Stimulated activated CD4-positive, alpha-beta T cell treated with anti-CD3 and anti-CD28 coated beads, TNF-alpha, amount 100 ng/mL, for 24 hours (primary cell): ENCODE results near the gene MAP7D3.
"Not testable (repeated sequence)": the region's sequence is repeated elsewhere in the genome, so short reads cannot be mapped to it uniquely, and the experiment has no call there.

Source experiments
- DNase-seq, 3 experiments: peaks; one replicate each; pipeline ENCODE4 v3.0.0-alpha.2; 2020; ENCODE audit warnings: low read depth in 3 of 3

Gene MAP7D3, protein sequence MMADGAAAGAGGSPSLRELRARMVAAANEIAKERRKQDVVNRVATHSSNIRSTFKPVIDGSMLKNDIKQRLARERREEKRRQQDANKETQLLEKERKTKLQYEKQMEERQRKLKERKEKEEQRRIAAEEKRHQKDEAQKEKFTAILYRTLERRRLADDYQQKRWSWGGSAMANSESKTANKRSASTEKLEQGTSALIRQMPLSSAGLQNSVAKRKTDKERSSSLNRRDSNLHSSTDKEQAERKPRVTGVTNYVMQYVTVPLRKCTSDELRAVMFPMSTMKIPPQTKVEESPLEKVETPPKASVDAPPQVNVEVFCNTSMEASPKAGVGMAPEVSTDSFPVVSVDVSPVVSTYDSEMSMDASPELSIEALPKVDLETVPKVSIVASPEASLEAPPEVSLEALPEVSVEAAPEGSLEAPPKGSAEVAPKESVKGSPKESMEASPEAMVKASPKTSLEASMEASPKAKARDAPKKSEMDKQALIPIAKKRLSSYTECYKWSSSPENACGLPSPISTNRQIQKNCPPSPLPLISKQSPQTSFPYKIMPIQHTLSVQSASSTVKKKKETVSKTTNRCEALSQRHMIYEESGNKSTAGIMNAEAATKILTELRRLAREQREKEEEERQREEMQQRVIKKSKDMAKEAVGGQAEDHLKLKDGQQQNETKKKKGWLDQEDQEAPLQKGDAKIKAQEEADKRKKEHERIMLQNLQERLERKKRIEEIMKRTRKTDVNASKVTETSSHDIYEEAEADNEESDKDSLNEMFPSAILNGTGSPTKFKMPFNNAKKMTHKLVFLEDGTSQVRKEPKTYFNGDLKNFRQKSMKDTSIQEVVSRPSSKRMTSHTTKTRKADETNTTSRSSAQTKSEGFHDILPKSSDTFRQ

DNA sequence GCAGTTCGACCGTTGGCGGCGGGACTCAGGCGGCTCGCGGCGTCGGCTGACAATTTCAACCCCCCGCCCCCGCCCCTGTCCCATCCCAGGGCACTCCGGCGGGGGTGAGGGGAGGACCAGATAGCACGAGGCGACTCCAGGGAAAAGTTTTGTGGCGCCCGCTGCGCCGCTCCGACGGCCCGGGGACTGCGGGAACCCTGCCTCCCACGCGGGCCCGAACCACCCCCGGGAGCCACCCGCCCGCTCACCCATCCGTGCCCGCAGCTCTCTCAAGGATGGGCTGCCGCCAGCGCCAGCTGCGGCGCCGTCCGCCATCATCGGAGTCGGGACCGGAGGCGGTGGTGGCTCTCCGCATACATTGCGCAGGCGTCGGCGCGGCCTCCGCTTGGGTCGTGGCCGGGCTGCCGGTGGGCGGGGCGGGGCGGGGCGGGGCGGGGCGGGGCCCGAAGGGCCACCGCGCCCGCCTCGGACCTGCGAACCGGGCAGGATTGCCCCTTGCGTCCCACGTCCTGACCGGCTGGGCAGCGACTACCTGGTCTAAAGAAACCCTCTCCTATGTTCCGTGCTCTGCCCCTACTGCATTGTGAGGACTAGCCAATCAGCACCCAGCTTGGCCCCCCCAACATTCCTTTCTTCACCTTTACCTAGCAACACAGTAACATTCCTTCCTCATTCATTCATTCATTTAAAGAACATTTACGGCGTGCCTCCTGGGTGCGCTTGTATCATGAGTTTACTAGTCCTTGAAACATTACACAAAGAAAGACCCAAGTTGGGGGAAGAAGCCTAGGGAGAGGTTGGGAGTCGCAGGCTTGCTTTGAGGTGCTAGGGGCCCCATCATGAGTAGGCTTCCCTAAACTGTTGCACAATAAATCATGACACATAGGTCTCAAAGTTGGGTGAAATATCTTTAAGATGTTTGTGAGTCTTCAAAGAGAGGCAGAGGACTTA lies at the start of gene MAP7D3:
Gene MAP7D3, minus strand, starts transcription at position 360 of the 951 bp plus-strand sequence. Its CDS starts 42 bp downstream, at position 318.
- DNase-seq, result peak; percentile 26 to 58 (median 40)

DNA sequence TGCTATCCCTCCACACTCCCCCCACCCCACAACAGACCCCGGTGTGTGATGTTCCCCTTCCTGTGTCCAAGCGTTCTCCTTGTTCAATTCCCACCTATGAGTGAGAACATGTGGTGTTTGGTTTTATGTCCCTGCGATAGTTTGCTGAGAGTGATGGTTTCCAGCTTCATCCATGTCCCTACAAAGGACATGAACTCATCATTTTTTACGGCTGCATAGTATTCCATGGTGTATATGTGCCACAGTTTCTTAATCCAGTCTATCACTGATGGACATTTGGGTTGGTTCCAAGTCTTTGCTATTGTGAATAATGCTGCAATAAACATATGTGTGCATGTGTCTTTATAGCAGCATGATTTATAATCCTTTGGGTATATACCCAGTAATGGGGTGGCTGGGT lies 49.5 kb upstream of the MAP7D3 start, which contains the start of gene ADGRG4:
Gene ADGRG4, plus strand, starts transcription at position 243 of the 400 bp plus-strand sequence. CDS start 7,815 bp downstream, outside the sequence.
- not testable (repeated sequence) for DNase-seq

DNA sequence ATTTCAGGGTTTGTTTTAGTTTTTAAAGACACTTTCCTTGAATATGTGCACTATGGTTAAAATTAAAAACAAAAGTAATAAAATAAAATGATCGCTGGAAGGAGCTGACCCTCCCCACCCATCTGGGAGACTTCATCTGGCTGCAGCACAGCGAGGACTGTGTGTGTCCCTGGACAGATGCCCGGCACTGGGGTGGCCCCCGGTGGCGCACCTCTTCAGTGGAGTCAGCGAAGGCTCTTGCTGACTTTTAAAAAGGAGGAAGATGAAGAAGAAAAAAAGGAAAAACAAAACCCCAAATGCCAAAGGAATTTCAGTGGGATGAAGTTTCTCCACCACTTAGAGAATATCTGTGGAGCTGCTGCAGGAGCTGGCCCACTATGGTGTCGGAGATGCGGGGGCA lies 44.2 kb upstream of the MAP7D3 start:
- no peak for DNase-seq

DNA sequence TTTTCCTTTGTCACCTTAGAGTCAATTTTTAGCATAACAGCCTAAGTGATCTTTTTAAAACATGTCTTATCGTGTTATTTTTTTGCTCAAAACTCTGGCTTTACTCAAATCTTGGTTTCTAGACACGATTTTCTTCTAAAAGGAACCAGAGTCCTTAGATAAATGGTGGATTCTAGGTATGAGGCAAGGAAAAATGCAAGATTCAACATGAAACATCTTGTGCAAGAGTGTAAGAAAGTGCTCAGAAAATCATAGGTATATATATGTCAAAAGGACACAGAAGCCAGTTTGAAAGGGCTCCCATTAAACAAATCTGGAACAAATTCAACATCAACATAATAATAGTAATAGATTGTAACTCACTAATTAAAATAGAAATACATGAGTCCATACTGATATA lies 41.5 kb upstream of the MAP7D3 start:
- no peak for DNase-seq

DNA sequence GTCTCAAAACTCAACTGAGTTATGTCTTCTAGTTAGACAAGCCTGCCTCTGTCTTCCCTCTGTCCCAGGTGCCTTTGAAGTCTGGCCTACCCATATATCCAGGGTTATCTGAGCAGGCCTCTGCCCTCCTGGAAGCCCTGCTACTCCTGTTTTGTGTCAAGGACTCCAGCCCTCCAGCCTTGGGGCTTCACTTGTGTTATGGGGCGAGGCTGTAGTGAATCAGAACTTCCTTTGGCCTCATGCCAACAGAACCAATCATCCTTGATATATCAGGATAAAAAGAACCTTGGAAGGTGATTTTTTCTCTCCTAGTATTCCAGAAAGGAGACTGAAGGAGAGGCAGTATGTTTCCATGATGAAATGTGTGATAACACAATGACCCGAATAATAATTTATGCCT lies 40.6 kb upstream of the MAP7D3 start:
- no peak for DNase-seq

DNA sequence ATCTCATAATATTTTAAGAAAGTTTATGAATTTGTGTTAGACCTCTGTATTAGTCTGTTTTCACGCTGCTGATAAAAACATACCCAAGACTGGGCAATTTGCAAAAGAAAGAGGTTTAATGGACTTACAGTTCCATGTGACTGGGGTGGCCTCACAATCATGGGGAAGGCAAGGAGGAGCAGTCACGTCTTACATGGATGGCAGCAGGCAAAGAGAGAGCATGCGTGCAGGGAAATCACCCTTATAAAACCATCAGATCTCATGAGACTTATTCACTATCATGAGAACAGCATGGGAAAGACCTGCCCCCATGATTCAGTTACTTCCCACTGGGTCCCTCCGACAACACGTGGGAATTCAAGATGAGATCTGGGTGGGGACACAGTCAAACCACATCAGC lies 35.2 kb upstream of the MAP7D3 start:
- DNase-seq, result not testable (repeated sequence)

DNA sequence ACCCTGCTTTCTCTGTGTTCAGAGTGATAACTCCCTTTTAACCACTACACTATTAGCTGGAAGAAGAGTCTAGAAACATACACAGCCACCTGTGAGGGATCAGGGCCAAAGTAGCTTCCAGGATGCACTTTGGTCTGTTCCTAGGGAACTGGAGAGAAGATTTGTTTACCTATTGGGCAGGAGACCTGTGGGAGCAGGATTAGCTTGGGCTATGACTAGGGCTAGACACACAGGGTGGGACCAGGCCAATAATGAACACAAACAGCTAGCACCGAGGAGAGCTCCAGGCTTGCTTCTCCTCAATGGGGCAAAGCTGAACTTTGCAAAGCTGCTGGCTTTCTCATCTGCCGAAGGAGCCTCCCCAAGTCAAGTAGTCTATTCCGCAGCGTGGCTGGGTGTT lies 24.4 kb upstream of the MAP7D3 start:
- DNase-seq, result no peak

DNA sequence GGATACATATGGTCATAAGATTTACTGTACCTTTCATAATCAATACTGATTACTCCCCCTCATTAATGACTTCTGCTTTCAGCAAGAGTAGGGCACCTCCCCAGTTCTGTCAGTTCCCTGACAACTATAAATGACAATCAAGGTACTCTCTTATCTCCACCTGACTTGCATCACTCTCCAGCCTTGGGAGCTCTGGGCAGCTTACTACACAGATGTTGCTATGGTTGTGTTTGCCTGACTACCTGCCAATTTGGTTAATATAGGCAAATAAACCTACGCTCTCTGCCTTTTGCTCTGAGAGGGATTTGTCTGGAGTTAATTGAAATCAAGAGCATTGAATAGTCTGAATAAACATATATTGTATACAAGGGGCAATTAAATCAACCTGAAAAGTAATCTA lies 22.8 kb upstream of the MAP7D3 start:
- DNase-seq, result no peak

DNA sequence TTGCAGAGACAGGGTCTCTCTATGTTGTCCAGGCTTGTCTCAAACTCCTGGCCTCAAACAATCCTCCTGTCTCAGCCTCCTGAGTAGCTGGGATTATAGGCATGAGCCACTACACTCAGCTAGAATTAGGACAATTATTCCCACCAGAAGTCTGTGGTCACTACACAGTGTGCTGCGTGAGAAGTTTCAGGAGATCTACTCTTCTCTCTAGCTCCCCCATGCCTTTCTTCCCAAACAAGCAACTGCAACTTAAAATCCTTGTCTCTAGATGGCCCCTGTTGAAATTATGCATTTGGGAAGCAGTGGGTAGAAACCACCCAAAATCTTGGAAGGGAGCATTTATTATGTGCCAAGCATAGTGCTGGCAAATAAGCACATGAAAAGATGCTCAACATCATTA lies 21.1 kb upstream of the MAP7D3 start:
- no peak for DNase-seq

DNA sequence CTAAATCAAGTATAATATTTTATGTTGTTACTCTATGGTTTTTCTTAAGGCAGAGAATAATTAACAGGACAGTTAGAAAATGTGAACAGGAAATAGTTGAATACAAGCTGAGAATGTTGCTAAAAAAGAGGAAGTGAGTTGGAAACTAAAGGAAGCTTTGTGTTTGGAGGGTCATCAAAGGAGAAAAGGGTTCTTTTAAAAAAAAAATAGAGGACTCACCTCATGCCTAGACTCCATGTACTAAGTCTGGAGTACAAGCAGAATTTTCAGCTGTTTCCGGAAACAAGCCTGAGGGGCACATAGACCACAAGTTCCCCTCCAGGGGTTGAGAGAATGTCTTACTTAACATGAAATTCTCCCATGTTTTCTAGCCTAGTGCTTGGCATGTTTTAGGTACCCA lies 20.1 kb upstream of the MAP7D3 start:
- no peak for DNase-seq

DNA sequence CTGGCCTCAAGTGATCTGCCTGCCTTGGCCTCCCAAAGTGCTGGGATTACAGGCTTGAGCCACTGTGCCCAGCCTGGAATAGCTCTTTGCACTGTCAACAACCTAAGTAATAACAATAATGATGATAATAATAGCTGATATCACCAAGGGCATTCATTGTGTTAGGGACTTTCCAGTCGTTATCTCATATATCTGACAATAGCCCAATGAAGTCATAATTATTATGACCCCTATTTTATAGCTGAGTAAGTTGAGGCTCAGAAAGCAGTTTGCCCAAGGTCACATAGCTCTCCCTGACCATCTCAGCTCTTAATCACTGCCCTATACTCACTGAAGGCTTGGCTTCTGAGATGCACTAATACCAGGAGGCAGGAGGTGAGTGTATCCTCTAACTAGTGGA lies 18.7 kb upstream of the MAP7D3 start:
- DNase-seq, result no peak

DNA sequence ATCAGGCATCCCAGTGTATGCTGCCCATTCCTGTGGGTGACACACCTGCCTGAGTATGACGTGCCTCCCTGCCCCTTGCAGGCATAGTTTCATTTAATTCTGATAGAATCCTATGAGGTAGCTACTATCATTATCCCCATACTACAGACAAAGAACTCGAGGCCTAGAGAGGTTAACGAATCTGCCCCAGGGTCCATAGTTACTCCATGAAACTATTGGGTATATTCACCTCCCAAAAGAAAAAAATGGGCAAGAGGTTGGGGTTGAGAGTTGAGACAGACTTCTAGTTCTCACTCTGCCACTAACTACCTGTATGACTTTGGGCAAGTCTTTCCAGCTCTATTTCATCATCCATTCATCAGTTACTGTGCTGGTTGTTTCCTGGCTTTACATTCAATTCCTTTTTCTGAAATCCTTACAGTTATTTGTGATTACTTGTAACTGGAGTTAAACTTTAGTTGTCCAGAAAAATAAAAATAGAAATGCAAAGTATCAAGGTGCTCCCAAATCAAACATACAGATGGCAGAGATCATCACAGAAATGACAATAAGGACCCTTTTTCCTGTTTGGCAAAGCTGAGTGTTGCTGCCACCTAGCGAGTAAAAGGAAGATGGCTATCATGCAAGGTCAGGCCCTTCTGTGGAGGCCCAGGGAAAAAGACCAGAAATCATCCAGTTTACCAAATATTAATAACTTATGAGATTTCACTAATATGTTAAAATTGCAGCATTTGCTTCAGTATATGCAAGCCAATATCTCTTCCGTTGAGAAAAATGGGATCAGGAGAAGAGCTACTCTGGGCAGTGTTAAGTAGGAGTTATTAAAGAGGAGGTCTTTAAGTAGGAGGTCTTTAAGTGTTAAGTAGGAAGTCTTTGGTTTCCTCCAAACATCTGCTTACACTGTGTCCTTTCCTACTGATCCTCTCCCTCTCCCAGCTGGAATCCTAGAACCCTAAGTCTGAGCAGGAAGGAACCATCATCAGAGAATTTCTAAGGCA lies 17.1 kb upstream of the MAP7D3 start:
- peak in 1 of 3 experiments; percentile 21 for DNase-seq

DNA sequence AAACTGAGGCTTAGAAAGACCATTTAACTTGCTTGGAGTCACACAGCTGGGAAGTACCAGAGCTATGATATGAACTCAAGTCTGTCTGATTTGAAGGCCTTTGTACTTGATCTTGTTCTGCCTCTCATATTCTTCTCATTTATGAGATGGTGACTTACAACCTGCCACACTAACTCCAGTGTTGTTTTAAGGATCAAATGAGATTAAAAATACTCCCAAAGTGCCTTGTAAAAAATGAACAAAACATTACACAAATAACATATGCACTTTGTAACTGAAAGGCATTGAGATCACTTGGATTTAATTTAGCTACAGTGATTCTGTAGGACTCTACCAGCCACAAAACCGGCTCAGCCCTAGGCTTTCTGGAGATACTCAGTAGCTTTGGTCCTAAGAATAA lies 15.6 kb upstream of the MAP7D3 start:
- no peak for DNase-seq

DNA sequence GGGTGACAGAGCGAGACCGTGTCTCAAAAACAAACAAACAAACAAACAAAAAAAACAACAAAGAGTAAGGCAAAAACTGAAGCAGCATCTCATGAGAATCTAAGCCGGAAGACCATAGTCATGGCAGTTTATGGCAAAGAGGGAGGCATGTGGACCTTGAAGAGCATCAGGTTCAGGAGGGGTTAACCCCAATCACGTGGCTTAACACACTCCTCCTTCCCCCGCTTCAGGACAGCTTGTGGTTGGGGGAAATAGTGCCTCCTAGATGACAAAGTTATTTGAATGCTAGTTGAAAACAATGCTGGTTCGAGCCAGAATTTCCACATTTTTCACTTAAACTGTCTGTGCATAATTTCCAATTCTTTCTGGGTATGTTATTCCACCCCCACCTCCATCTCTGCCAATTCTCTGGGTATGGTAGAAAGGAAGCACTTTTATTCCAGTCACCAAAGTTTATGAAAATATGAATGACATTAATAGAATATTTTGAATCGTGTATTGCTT lies 11.7 kb upstream of the MAP7D3 start:
- DNase-seq, result no peak

DNA sequence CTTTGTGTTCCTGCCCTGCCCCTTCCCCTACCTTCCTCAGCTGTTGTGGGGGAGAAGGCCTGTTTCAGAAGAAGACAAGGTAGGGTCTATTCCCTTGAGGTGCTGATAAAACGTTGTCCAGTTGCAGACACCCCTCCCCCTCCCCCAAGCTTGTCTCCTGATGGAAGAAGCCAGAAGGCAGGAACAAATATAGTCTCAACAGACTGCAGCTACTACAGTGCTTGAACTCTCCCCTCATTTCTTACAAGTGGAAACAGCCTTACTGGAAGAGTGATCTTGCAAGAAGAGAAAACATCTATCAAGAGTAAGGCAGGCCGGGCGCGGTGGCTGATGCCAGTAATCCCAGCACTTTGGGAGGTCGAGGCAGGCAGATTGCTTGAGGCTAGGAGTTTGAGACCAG lies 11.0 kb upstream of the MAP7D3 start:
- DNase-seq, result no peak

DNA sequence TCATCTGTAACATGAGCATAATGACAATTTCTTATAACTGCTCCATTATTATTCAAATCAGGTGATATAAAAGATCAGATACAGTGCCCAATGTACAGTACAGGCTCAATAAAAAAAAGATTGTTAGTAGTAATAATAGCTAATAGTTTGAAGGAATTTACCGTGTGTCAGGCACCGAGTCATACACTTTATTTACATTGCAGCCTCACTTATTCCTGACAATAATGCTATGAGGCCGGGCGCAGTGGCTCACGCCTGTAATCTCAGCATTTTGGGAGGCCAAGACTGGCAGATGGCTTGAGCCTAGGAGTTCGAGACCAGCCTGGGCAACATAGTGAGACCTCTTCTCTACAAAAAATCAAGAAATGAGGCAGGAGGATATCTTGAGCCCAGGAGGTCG lies 10.1 kb upstream of the MAP7D3 start:
- DNase-seq, result no peak

DNA sequence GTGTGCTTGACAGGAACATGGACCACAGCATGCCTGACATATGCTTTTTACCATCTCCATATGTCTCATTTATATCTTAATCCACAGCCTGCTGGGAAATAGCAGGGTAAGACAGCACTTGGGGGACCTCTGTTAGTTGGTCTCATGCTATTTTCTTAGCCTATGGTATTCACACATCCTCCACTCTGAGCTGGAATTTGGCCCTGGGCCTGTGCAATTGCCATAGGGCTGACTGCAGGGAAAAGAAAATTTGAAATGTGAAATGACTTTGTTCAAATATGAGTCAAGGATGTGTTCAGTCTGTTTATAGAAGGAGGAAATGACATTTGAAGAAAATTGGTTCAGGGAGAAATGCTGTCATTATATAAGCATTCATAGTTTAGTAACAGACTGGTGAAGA lies 9.6 kb upstream of the MAP7D3 start:
- DNase-seq, result no peak

DNA sequence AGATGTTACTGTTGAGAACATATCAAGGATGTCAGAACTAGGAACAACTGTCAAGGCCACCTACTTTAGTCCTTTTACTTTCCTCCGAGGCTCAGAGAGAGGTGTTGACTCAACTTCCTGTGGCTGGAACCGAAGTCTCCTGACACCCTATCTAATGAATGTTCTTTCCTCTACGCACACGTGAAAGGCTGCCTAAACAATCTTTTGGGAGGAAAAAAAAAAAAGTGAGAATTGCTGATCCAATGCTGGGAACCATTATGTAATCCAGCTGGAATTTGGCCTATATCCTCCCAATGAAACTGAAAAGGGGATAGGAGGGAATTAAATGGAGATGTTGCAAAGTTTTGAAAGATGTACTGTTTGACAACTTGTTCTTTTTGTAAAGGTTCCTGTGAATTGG lies 8.3 kb upstream of the MAP7D3 start:
- DNase-seq, result no peak

DNA sequence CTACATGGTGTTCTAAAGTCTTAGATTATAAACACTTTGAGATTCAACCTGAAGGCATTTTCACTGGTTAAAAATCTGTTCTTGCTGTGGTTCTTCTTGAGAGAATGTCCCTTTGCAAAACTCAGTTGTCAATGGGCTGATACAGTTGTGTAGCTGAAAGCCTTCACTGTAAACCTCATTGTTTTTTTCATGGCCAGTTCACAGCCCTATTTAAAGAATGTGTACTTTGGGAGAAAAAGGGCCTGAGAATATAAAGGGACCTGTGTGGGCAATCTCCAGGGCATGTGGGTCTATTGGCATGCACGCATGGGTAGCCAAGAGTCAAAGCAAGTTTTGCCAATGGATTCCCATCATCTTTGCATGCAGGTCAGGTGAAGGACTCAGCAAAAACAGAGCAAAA lies 7.8 kb upstream of the MAP7D3 start:
- DNase-seq, result no peak

DNA sequence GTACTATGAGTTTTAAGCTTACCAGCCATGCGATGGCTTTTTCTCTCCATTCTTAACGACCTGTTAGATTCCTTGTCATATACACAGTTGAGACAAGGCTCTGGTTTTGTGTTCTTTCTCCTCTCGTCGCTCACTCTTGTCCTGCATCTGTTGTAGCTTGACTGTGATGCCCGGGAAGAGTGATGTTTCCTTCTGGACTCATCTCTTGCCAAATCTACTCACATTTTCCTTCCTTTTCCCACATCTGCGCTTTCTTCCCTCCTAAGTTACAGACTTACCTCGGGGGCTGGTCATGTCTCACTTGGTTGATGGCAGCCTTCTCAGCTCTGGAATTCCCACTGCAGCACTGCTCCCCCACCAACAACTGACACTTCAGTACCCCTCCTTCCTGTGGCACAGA lies 4.8 kb upstream of the MAP7D3 start:
- no peak for DNase-seq
